ENCODE data around the gene SLC3A2. TPM values are rescaled to one million over a fixed set of nuclear protein-coding genes. Genes with fewer than 3 reads are reported as not detected.
"Not testable (repeated sequence)": the region's sequence is repeated elsewhere in the genome, so short reads cannot be mapped to it uniquely, and the experiment has no call there.

The SLC3A2 gene
- total RNA-seq, 1 donor from 2014 or later, result 175 TPM

DNA sequence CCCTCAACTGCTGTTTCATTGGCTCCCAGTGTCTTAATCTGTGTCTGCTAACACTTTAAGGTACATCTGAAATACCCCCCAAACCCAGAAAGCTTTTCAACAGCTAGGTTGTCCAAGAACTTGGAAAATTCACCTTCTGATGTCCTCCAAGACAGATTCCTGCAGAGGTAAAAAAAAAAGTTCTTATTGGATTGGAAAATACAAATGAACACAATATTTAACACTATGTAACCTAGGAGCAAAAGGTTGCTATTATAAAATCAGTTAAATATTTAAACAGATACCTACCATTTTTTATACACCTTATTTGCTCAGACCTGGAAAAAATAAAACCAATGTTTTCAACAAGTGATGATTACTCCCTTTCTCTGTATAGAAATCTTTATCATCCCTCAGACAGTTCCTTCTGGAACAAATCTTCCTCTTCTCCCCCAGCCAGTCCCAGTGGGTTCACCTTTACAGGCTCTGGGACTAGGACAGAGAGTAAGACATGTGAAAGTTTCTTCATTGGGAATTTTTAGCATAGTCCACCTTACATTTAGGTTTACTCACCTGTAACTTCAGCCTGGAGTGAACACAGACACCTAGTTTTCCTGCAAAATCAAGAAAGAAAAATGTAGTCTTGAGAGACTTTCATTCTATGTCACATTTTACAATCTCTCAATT lies 28.0 kb upstream of the SLC3A2 start:
- no peak for DNase-seq (ENCODE audit: low read depth, low spot score)

DNA sequence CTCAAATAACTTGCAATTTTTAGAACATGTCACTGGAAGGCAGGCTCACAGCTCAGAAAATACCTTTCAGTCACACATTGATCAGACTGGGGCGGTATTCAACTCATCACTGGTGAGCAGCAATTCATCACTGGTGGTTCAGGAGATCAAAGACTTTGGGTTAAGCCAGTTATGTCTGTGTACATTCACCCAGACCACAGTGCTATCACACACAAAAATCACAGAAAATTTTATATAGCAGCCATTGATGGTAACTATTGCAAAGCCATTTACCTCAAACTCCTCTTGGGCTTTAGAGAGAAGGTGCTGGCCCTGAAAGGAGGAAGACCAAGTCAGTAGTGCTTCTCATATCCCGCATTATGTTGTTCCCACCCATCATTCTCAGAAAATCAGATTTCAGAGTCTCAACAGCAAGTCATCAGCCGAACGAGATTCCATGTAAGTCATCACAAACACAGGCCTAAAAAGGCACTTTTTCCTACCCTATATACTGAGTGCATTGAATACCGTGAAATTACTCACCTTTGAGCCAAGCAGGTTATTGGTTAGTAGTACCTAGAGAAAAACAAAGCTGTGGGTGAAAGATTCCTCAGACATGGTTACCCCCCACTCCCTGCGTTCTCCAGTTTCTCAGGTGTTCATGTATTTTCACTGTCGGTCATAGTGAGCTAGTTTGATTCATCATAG lies 27.3 kb upstream of the SLC3A2 start:
- DNase-seq (ENCODE audit: low read depth, low spot score), result no peak

DNA sequence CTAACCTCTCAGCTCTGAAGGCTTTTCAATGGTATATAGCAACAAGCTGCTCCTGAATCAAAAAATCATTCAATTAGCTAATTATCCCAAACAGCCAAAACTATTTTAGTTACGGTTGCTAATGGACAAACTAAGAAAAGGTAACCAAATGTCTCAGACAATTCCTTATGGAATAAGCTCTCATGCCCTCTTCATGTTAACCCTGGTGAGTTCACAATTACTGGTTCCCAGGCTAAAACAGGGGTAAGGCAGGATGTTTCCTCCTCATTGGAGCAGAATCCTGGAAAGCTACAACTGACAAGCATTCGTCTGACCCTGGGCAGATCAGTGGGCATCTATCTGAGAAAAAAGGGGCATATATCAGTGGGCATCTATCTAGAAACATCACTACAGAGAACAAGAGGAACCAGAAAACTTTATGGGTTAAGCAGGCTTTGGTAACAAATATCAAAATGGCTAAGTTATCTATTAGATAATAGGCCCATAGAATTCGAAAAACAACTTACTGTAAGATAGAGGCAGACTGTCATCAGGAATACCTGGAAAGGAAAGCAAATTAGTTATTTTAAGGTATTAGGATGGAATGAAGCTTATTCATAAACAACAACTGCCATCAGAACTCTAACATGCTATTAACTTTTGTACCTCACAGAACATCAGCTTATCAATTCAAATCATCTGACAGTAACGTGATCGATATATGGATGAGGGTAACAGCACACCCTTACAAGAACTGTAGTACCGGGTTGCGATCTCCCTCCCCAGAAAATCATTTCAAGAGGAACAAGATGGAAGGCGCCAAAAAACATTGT lies 26.5 kb upstream of the SLC3A2 start:
- no peak for DNase-seq (ENCODE audit: low read depth, low spot score)

DNA sequence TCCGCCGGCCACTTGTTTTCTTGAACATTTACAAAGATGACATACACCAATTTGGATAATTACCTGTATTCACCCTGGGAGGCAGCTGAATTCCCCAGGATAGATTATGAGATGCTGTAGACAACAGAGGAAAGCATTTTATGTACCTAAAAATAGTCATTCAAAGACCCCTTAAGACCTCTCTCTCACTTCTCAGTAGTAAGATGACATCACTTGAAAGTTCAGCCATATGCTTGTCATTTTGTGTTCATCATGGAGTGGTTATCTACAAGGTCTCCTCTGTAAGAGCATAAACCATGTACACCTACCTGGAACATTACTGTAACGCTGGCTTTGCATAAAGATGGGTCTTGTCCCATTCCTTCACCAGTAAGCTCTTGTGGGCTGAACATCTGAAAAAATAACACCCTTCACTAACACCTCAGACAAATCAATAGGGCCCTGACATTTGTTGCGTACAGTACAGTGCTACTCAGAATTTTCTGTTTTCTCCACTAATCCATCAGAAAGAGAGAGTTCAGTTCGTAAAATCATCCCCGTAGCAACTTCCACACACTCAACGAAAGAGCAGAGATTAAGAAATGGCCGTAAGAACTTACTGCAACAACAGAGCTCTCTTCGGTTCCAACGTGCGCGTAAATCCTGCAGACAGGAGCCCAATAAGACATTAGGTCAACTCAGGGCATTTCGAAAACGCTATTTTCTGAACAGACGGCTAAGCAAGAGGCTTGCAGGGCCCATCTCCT lies 25.7 kb upstream of the SLC3A2 start:
- no peak for DNase-seq (ENCODE audit: low read depth, low spot score)

DNA sequence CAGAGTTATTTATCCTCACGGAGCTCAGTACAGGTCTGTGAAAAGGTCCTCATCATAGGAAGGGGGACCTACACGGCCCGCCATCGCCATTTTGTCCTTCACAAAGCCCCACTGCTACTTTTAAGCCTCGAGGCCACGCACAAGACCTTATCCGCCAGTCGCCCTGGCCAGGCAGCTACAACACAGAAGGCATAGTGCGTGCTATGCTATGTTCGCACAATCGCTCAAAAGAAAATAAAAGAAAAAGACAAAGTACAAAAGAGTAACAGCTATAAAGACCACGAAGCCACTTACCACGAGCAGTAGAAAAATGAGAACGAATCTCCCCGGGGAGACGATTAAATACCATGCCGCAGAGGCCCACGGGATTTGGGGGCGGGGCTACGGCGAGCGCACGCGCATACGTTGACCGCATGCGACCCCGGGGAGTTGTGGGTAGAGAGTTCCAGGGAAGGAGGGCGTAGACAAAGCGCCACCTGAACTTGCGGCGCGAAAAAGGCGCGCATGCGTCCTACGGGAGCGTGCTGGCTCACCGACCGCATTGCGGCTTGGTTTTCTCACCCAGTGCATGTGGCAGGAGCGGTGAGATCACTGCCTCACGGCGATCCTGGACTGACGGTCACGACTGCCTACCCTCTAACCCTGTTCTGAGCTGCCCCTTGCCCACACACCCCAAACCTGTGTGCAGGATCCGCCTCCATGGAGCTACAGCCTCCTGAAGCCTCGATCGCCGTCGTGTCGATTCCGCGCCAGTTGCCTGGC lies 24.9 kb upstream of the SLC3A2 start:
- peak; percentile 92 for DNase-seq (ENCODE audit: low read depth, low spot score)

DNA sequence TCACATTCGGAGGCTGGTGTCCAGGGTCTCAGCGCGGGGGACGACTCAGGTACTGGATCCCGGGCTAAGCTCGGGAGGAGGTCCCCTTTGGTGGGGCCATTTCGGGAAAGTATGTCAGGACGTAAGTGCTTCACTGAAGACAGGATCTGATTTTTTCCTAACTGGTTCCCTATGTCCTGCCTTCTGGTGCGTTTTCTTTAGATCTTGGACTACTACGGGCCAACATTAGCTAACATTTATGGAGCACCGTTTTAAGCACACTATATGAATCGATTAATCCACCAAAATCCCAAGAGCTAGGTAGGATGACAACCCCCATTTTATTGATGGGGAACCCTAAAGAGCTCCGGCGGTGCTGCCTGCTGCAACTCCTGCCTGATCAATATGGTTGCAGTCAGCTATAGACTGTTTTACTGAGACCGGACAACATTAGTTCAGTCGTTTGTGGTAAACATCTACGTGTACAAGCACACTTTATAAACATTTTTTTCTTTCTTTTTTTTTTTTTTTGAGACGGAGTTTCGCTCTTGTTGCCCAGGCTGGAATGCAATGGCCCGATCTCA lies 24.3 kb upstream of the SLC3A2 start:
- DNase-seq (ENCODE audit: low read depth, low spot score), result no peak

DNA sequence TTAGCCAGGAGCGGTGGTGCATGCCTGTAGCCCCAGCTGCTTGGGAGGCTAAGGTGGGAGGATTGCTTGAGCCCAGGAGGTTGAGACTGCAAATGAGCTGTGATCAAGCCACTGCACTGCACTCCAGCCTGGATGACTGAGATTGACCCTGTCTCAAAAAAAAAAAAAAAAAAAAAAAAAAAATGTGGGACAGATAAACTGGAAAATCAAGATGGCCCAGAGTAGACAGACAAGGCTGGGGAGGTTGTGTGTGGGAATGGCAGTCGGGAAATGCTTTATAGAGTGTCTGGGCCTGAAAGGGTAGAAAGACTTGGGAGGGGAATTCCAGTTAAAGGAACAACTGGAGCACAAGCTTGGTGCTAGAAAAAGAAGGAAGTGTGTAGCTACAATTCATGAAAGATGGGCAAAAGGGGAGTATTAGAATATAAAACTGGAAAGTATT lies 23.1 kb upstream of the SLC3A2 start:
- DNase-seq (ENCODE audit: low read depth, low spot score), result no peak

DNA sequence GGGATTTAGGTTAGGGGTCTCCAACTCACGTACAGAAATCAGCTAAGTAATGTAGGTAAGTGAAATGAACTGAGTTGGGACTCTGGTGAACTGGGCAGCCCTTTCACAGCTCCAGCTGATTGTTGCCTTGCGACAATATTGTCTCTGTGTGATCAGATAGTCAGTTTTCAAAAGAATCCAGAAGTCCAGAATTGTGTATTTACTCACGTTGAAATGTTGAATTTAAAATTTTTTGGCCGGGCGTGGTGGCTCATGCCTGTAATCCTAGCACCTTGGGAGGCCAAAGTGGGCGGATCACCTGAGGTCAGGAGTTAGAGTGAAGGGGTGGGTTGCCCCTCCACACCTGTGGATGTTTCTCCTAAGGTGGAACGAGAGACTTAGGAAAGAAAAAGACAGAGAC lies 22.5 kb upstream of the SLC3A2 start:
- no peak for DNase-seq (ENCODE audit: low read depth, low spot score)

DNA sequence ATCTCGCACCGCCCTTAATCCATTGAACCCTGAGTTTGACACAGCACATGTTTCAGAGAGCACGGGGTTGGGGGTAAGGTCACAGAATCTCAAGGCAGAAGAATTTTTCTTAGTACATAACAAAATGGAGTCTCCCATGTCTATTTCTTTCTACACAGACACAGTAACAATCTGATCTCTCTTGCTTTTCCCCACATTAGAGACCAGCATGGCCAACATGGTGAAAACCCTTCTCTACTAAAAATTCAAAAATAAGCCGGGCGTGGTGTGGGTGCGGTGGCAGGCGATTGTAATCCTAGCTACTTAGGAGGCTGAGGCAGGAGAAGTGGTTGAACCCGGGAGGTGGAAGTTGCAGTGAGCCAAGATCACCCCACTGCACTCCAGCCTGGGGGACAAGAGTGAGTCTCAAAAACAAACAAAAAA lies 21.4 kb upstream of the SLC3A2 start:
- DNase-seq (ENCODE audit: low read depth, low spot score), result not testable (repeated sequence)

DNA sequence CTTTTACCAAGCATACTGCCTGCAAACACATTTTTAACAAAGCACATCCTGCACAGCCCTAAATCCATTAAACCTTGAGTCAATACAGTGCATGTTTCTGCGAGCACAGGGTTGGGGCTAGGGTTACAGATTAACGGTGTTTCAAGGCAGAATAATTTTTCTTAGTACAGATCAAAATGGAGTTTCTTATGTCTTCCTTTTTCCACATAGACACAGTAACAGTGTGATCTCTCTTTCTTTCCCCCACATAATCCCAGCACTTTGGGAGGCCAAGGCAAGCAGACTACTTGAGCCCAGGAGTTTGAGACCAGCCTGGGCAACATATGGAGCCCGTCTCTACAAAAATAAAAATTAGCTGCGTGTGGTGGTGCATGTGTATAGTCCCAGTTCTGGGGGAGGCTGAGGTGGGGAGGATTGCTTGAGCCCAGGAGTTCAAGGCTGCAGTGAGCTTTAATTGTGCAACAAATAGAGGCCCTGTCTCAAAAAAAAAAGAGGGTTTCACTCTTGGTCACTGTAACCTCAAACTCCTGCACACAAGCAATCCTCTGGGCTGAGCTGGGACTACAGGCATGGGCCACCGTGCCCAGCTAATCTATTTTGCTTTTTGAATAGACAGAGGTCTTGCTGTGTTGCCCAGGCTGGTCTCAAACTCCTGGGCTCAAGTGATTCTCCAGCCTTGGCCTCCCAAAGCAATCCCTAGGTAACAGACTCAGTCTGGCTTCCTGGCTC lies 19.7 kb upstream of the SLC3A2 start:
- no peak for DNase-seq (ENCODE audit: low read depth, low spot score)

DNA sequence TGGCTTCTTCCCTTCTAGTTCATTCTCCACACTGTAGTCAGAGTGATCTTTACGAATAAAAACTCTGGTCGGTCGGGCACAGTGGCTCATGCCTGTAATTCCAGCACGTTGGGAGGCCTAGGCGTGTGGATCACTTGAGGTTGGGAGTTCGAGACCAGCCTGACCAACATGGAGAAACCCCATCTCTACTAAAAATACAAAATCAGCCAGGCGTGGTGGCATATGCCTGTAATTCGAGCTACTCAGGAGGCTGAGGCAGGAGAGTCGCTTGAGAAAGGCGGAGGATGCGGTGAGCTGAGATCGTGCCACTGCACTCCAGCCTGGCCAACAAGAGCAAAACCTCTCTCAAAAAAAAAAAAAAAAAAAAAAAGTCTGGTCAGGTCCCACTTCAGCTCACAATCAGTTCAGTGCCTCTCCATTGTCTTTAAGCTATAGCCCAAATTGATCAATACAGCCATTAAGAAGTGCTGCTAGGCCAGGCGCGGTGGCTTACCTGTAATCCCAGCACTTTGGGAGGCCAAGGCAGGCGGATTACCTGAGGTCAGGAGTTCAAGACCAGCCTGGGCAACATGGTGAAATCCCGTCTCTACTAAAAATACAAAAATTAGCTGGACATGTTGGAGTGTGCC lies 19.0 kb upstream of the SLC3A2 start:
- DNase-seq (ENCODE audit: low read depth, low spot score), result not testable (repeated sequence)

DNA sequence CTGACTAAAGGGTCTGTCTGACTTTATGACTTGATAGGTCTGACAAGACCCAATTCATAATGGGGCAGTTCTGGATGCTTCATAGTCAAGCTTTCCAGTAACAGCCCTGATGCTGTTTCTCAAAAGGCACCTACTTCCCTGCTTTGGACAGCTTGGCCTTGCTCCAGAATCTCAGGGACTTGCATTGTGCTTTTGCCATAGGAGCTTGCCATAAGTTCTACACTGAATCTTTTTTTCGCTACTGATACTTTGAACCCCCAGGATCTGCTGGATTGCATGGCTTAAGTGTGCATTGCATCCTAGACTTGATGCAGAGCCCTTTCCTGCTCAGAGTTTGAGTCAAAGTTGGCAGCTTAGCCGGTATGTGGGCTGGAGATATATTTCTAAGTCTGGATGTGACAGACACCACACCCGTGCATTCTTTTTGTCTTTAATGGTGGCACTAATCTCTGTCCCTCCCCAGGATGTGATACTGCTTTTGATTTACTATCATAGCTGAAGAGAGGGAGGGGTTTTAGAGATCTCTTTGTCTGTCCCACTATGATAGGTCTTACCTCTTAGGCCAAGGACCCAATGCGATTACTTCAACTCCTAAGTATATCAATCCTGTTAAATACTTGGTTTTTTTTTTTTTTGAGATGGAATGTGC lies 16.9 kb upstream of the SLC3A2 start:
- no peak for DNase-seq (ENCODE audit: low read depth, low spot score)

DNA sequence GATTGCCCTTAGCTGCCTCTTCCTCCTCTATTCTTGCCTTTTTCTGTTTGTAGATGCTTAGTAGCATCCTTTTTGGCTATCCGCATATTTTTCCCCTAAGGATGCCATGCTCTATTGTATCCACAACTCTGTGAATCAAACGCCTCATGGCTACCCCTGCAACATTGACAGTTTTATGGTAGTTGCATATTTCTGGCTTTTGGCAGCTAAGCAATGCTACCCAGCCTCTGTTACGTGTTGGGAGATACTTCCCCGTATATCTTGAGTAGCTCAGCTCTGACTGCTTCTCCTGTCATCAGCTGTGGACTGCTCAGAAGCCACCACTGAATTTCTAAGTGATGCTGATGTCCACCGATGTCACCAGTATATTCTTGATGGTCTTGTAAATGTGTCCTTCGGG lies 15.1 kb upstream of the SLC3A2 start:
- DNase-seq (ENCODE audit: low read depth, low spot score), result no peak

DNA sequence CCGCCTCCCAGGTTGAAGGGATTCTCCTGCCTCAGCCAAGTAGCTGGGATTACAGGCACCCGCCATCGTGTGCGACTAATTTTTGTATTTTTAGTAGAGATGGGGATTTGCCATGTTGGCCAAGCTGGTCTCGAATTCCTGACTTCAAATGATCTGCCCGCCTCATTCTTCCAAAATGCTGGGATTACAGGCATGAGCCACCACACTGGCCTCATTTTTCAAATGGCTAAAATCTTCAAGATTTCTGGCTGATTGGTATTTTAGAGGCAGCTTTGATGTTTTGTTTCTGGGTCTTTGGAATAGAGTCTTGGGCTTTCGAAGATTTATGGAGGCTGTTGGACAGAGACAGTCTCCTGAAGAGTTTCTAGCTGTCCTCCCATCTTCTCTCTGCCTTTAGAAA lies 5.8 kb upstream of the SLC3A2 start:
- no peak for DNase-seq (ENCODE audit: low read depth, low spot score)

DNA sequence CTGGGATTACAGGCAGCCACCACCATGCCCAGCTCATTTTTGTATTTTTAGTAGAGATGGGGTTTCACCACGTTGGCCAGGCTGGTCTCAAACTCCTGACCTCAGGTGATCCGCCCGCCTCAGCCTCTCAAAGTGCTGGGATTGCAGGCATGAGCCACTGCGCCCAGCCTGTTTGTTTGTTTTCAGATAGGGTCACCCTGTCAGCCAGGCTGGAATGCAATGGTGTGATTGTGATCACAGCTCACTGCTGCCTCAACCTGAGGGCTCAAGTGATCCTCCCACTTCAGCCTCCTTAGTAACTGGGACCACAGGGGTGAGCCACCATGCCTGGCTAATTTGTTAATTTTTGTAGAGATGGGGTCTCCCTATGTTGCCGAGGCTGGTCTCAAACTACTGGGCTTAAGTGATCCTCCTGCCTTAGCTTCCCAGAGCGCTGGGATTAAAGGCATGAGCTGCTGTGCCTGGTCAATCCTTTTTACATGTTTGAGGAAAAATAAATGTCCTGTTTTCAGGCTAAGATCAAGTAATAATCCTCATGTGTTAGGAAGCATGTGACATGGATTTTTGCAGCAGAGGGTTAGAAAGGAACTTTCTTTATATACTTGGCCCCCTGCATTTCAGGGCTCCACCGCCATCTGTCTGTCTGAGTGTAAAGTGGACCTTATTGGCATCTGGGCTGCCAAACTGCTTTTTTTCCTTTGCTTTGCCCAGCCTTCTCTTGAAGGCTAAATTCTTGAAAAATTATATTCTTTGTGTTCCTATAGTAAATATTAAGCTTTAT lies 4.8 kb upstream of the SLC3A2 start:
- no peak for DNase-seq (ENCODE audit: low read depth, low spot score)

DNA sequence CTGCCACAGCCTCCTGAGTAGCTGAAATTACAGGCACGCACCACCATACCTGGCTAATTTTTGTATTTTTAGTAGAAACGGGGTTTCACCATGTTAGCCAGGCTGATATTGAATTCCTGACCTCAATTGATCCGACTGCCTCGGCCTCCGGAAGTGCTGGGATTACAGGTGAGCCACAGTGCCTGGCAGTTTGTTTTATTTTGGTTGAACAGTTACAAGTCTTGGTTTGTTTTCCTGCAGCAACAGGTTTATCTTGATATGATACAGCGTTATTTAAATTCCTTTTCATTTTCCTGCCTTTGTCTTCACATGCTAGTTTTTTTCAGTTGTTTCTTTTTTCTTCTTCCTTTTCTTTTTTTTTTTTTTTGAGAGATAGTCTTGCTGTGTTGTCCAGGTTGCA lies 4.0 kb upstream of the SLC3A2 start:
- DNase-seq (ENCODE audit: low read depth, low spot score), result no peak

DNA sequence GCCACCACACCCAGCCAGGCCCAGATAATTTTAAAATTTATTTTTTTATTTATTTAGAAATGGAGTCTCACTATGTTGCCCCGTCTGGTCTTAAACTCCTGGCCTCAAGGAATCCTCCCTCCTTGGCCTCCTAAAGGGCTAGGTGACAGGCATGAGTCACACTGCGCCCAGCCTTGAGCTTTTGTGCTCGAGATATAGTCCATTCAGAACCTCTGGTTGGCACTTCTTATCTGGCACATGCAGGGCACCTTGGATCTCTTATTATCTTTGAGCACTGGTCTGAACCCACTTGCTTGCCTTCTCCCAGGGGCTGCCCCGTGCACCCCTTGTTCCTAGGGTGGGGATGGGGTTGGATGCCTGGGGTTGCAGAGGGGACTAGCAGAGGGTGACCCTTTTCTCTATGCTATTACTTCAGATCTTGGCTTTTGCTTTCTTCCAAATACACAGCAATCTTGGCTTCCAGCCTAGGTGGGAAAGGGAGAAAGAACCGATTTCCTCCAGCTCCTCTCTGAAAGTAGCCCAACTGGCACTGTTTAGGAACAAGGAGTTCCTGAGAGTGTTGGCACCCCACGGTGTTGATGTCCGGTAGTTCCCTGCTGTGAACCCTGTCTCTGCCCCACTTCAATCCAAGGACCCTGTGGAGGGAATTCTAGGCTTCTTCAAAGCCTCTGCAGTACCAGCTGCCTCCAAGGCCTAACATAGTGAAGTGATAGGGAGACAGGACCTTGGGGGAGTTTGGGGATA lies 1.3 kb upstream of the SLC3A2 start:
- no peak for DNase-seq (ENCODE audit: low read depth, low spot score)

Data from pulmonary artery endothelial cell (primary cell).